SK-MEL-5 (cell line): ENCODE data around the gene CAMKK1. TPM values are rescaled to one million over a fixed set of nuclear protein-coding genes. Genes with fewer than 3 reads are reported as not detected.

Source experiments
- DNase-seq: peaks from one replicate; pipeline ENCODE4 v3.0.0-alpha.2; 2016; ENCODE audit warnings: low read depth, low spot score
- in situ Hi-C: cut with HindIII; loops from 2 replicates; pipeline ENCODE4 v1.10.0; 2016; ENCODE audit warnings: low sequenced_read_pairs, high pct_unique_total_duplicates, low pct_unique_long_range_greater_than_20kb
- total RNA-seq: library from RNA; depleted of rRNA; stranded (reverse); fragments of >200 nt; shearing (Covaris generic); gene quantifications from 2 replicates; pipeline ENCODE4 v1.2.3, GENCODE V29; 2014

CAMKK1 gene
- total RNA-seq, 1 experiment from 2014 or later = 5.4 TPM

GRCh38 chr17:3888343-3889171 lies 4.3 kb downstream of the CAMKK1 start:
- in situ Hi-C loops = no loop called here
- DNase-seq = no peak

- DNase-seq = no peak
Measured at GRCh38 chr17:3887804-3888203, 5.0 kb downstream of the CAMKK1 start.

GRCh38 chr17:3887394-3887793 lies 5.5 kb downstream of the CAMKK1 start:
- DNase-seq = no peak
- in situ Hi-C loops = no loop called here

More at GRCh38 chr17:3887804-3888203, 5.0 kb downstream of the CAMKK1 start:
- in situ Hi-C loops = no loop called here

- in situ Hi-C loops = no loop called here
- DNase-seq = no peak
Measured at GRCh38 chr17:3886776-3887175, 6.1 kb downstream of the CAMKK1 start.

GRCh38 chr17:3885970-3886369 lies 6.9 kb downstream of the CAMKK1 start:
- no peak for DNase-seq
- in situ Hi-C loops = no loop called here

GRCh38 chr17:3885271-3885670 lies 7.6 kb downstream of the CAMKK1 start:
- DNase-seq = no peak
- in situ Hi-C loops = no loop called here

GRCh38 chr17:3884188-3884587 lies 8.7 kb downstream of the CAMKK1 start:
- in situ Hi-C loops = no loop called here
- no peak for DNase-seq

- DNase-seq = no peak
- in situ Hi-C loops = no loop called here
Measured at GRCh38 chr17:3882276-3882675, 10.6 kb downstream of the CAMKK1 start.

- no peak for DNase-seq
- in situ Hi-C loops = no loop called here
Measured at GRCh38 chr17:3880983-3881382, 11.9 kb downstream of the CAMKK1 start.

GRCh38 chr17:3879591-3880417 lies 13.0 kb downstream of the CAMKK1 start:
- in situ Hi-C loops = no loop called here
- no peak for DNase-seq

GRCh38 chr17:3879186-3879585 lies 13.7 kb downstream of the CAMKK1 start:
- no peak for DNase-seq
- in situ Hi-C loops = no loop called here

GRCh38 chr17:3877220-3877619 lies 15.6 kb downstream of the CAMKK1 start:
- in situ Hi-C loops = no loop called here
- no peak for DNase-seq

- no peak for DNase-seq
- in situ Hi-C loops = no loop called here
Measured at GRCh38 chr17:3875317-3875716, 17.5 kb downstream of the CAMKK1 start.

GRCh38 chr17:3873862-3874261 lies 19.0 kb downstream of the CAMKK1 start:
- in situ Hi-C loops = no loop called here
- no peak for DNase-seq

GRCh38 chr17:3870871-3871306 lies 22.0 kb downstream of the CAMKK1 start:
- no peak for DNase-seq
- in situ Hi-C loops = no loop called here

- in situ Hi-C loops = no loop called here
- no peak for DNase-seq
Measured at GRCh38 chr17:3867606-3868005, 25.2 kb downstream of the CAMKK1 start.

GRCh38 chr17:3867106-3867505 lies 25.7 kb downstream of the CAMKK1 start:
- DNase-seq = no peak

GRCh38 chr17:3866276-3866675 lies 26.6 kb downstream of the CAMKK1 start:
- in situ Hi-C loops = no loop called here
- no peak for DNase-seq

More at GRCh38 chr17:3867106-3867505, 25.7 kb downstream of the CAMKK1 start:
- in situ Hi-C loops = no loop called here

GRCh38 chr17:3865176-3865575 lies 27.7 kb downstream of the CAMKK1 start:
- no peak for DNase-seq
- in situ Hi-C loops = no loop called here
